Loucy (cell line): ENCODE results near the gene TMEM108.

Source experiments
- EZH2phosphoT487 ChIP-seq: fragments of 200-600 bp; IDR thresholded peaks from 2 replicates; pipeline ENCODE4 v1.6.1; 2018; ENCODE audit warnings: antibody characterized with exemption, mild to moderate bottlenecking, moderate library complexity, borderline replicate concordance
- TF ChIP-seq, protein P1 (sequence below): fragments of 200-600 bp; sonication (generic); conservative IDR thresholded peaks from 2 replicates; pipeline ENCODE4 v1.5.1; 2014; ENCODE audit warnings: mild to moderate bottlenecking, antibody characterized with exemption, low read length

- TF ChIP-seq, protein P1, sequence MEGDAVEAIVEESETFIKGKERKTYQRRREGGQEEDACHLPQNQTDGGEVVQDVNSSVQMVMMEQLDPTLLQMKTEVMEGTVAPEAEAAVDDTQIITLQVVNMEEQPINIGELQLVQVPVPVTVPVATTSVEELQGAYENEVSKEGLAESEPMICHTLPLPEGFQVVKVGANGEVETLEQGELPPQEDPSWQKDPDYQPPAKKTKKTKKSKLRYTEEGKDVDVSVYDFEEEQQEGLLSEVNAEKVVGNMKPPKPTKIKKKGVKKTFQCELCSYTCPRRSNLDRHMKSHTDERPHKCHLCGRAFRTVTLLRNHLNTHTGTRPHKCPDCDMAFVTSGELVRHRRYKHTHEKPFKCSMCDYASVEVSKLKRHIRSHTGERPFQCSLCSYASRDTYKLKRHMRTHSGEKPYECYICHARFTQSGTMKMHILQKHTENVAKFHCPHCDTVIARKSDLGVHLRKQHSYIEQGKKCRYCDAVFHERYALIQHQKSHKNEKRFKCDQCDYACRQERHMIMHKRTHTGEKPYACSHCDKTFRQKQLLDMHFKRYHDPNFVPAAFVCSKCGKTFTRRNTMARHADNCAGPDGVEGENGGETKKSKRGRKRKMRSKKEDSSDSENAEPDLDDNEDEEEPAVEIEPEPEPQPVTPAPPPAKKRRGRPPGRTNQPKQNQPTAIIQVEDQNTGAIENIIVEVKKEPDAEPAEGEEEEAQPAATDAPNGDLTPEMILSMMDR = no peak
- no peak for TF ChIP-seq EZH2phosphoT487
Measured at GRCh38 chr3:133192363-133192945, 154.3 kb downstream of the TMEM108 start.
